Measurements from ENCODE around the gene STOX2.

Gene STOX2

DNA sequence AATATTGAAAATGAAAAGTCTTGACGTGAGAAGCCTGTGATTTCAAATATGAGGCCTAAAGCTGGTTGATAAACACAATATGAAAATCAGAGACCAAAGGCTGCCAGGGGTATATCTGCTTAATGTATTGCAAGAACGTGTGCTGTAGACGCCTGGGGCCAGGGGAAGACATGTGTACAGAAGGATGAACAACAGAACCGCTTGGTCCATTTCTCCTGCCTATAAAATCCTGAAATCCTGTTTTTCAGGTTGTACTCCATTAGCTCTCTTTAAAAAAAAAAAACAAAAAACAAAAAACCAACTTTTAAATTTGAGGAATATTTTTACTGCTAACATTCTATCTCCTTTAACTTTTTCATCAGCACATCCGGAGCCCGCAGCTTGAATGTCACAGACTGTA lies 109.2 kb downstream of the STOX2 start:
- ATAC-seq, result no peak
- TF ChIP-seq TCF4 (CRISPR knock-in tag; IDR thresholded peaks at IDR 0.05; ENCODE audit: borderline replicate concordance) (no peak), ZNF565 (CRISPR knock-in tag; conservative IDR thresholded peaks at IDR 0.05; ENCODE audit: low read depth) (no peak), PPARA (CRISPR knock-in tag; IDR thresholded peaks at IDR 0.05; ENCODE audit: borderline replicate concordance) (no peak)

DNA sequence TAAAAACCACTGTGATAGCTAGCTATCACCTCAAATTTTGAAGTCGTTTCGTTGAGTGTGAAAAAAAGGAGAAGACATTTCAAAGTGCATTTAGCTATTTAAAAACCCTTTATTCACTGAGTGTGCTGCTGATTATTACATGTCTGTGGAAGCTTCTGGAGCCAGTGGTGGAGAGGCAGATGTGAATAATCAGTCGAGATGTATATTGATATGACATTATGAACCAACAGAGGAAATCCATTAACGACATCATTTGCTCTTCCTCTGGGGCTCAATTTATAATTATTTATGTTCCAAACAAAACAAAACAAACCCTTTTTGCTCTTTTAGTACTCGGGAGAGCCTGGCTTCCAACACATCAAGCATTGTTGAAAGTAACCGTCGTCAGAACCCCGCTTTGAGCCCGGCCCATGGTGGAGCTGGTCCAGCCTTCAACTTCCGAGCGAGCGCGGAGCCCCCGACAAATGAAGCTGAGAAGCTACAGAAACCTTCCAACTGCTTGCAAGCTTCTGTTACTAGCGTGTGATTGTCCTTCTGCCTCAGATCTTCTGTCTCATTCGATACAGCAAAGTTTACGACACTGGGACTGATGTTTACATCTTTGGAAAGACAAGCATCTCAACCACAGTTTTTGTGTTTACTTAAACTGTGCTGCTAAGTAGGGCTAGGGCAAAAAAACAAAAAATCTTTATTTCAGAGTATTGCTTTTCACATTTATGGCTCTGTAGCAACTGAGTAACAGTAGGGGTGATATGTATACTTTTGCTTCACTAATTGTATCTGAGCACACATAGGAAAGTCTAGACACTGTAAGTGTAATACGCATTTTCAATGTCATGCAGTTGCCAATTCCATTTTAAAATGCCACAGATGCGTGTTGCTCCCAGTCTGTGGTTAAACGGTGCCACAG lies 111.9 kb downstream of the STOX2 start:
- ATAC-seq, result no peak; the same call in 2 of the 3 replicates
- TF ChIP-seq ZFP3 (CRISPR knock-in tag; IDR thresholded peaks at IDR 0.05) (no peak), TCF4 (CRISPR knock-in tag; IDR thresholded peaks at IDR 0.05; ENCODE audit: borderline replicate concordance) (peak; percentile 85)
- TF ChIP-seq, protein P1, sequence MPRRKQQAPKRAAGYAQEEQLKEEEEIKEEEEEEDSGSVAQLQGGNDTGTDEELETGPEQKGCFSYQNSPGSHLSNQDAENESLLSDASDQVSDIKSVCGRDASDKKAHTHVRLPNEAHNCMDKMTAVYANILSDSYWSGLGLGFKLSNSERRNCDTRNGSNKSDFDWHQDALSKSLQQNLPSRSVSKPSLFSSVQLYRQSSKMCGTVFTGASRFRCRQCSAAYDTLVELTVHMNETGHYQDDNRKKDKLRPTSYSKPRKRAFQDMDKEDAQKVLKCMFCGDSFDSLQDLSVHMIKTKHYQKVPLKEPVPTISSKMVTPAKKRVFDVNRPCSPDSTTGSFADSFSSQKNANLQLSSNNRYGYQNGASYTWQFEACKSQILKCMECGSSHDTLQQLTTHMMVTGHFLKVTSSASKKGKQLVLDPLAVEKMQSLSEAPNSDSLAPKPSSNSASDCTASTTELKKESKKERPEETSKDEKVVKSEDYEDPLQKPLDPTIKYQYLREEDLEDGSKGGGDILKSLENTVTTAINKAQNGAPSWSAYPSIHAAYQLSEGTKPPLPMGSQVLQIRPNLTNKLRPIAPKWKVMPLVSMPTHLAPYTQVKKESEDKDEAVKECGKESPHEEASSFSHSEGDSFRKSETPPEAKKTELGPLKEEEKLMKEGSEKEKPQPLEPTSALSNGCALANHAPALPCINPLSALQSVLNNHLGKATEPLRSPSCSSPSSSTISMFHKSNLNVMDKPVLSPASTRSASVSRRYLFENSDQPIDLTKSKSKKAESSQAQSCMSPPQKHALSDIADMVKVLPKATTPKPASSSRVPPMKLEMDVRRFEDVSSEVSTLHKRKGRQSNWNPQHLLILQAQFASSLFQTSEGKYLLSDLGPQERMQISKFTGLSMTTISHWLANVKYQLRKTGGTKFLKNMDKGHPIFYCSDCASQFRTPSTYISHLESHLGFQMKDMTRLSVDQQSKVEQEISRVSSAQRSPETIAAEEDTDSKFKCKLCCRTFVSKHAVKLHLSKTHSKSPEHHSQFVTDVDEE (CRISPR knock-in tag; IDR thresholded peaks at IDR 0.05), result peak; percentile 38; the same call in 1 of the 2 replicates

GRCh38 chr4:184019076-184019475 lies 114.0 kb downstream of the STOX2 start:
- ATAC-seq, result no peak
- no peak for TF ChIP-seq CSRNP3 (CRISPR knock-in tag; IDR thresholded peaks at IDR 0.05)
- no peak for TF ChIP-seq ZC3H10 (CRISPR knock-in tag; IDR thresholded peaks at IDR 0.05)
- TF ChIP-seq TOX (CRISPR knock-in tag; IDR thresholded peaks at IDR 0.05; ENCODE audit: borderline replicate concordance), result no peak
- no peak for TF ChIP-seq ZFP30 (CRISPR knock-in tag; IDR thresholded peaks at IDR 0.05)
- no peak for TF ChIP-seq ISL1 (CRISPR knock-in tag; IDR thresholded peaks at IDR 0.05)
- TF ChIP-seq GLIS3 (CRISPR knock-in tag; IDR thresholded peaks at IDR 0.05), result no peak
- TF ChIP-seq, protein P1 (CRISPR knock-in tag; IDR thresholded peaks at IDR 0.05), result no peak
- TF ChIP-seq OSR1 (CRISPR knock-in tag; IDR thresholded peaks at IDR 0.05), result no peak
- TF ChIP-seq PPARA (CRISPR knock-in tag; IDR thresholded peaks at IDR 0.05; ENCODE audit: borderline replicate concordance), result no peak

GRCh38 chr4:184019667-184020623 lies 114.8 kb downstream of the STOX2 start:
- no peak for ATAC-seq
- no peak for TF ChIP-seq CSDC2 (CRISPR knock-in tag; IDR thresholded peaks at IDR 0.05)
- TF ChIP-seq POU6F1 (CRISPR knock-in tag; IDR thresholded peaks at IDR 0.05; ENCODE audit: borderline replicate concordance, low read depth), result no peak
- no peak for TF ChIP-seq SNAI2 (CRISPR knock-in tag; IDR thresholded peaks at IDR 0.05)
- TF ChIP-seq ARNTL (CRISPR knock-in tag; IDR thresholded peaks at IDR 0.05; ENCODE audit: borderline replicate concordance, low read depth), result no peak
- TF ChIP-seq CSRNP3 (CRISPR knock-in tag; IDR thresholded peaks at IDR 0.05), result no peak
- TF ChIP-seq, protein P2, sequence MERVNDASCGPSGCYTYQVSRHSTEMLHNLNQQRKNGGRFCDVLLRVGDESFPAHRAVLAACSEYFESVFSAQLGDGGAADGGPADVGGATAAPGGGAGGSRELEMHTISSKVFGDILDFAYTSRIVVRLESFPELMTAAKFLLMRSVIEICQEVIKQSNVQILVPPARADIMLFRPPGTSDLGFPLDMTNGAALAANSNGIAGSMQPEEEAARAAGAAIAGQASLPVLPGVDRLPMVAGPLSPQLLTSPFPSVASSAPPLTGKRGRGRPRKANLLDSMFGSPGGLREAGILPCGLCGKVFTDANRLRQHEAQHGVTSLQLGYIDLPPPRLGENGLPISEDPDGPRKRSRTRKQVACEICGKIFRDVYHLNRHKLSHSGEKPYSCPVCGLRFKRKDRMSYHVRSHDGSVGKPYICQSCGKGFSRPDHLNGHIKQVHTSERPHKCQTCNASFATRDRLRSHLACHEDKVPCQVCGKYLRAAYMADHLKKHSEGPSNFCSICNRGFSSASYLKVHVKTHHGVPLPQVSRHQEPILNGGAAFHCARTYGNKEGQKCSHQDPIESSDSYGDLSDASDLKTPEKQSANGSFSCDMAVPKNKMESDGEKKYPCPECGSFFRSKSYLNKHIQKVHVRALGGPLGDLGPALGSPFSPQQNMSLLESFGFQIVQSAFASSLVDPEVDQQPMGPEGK (CRISPR knock-in tag; IDR thresholded peaks at IDR 0.05; ENCODE audit: borderline replicate concordance), result no peak
- no peak for TF ChIP-seq ZNF8 (CRISPR knock-in tag; IDR thresholded peaks at IDR 0.05)
- TF ChIP-seq OSR1 (CRISPR knock-in tag; IDR thresholded peaks at IDR 0.05), result no peak
- no peak for TF ChIP-seq ZNF565 (CRISPR knock-in tag; conservative IDR thresholded peaks at IDR 0.05; ENCODE audit: low read depth)

Measured in SK-N-SH treated with all-trans-retinoic acid at 6 μM for 48 hours (cell line).